ENCODE results near the gene AHRR.

DNA sequence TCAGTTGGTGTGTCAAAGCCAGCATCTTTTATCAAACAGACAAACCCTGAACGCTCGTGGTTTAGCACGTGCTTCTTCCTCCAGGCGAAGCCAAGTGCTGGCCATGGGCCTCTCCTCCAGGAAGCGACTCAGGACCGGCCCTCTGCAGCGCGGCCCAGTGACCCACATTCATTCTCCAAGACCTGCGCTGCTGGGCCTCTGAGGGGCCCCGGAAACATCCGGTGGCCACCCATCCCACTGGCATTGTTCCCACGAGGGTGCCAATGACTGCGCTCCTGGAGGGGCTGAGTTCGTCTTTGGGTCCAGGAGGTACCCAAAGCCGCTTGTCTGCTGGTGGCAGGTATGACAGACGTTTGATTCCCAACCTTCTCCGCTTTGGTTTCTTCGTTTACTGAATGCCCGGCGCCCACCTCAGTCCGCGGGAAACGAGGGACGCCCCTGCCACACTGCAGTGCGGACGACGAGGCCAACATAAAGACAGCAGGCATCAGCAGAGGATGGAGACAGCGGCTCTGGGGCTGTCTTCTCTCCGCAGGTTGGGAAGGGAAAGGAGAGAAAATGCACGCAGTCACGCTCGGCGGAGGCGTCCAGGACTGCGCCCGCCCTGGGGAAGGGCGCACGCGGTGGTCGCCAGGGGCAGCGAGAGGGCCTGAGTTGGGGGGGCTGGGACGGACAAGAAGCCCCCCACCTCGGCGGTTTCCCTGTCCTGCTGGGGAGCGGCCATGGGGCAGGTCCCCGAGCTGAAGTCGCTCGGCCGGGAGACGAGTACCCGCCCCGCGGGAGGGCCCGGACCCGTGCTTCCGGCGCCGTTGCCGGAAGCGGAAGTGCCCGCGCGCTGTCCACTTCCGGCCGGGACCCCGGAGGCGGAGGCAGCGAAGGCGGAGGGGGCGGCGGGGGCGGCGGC, 121.1 kb downstream of the AHRR start, which contains the start of gene EXOC3:
- TF ChIP-seq, protein P1, sequence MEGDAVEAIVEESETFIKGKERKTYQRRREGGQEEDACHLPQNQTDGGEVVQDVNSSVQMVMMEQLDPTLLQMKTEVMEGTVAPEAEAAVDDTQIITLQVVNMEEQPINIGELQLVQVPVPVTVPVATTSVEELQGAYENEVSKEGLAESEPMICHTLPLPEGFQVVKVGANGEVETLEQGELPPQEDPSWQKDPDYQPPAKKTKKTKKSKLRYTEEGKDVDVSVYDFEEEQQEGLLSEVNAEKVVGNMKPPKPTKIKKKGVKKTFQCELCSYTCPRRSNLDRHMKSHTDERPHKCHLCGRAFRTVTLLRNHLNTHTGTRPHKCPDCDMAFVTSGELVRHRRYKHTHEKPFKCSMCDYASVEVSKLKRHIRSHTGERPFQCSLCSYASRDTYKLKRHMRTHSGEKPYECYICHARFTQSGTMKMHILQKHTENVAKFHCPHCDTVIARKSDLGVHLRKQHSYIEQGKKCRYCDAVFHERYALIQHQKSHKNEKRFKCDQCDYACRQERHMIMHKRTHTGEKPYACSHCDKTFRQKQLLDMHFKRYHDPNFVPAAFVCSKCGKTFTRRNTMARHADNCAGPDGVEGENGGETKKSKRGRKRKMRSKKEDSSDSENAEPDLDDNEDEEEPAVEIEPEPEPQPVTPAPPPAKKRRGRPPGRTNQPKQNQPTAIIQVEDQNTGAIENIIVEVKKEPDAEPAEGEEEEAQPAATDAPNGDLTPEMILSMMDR (IDR thresholded peaks at IDR 0.05) = no peak
- peak in 1 of 2 donors; percentile 22 for TF ChIP-seq POLR2A (IDR thresholded peaks at IDR 0.05)
